CD4-positive, alpha-beta T cell treated with Interleukin-17A for 1 hour (primary cell): ENCODE results near the gene RND2.

ENCODE experiments used
- DNase-seq: peaks from one replicate; pipeline ENCODE4 v3.0.0-alpha.2; 2020

Gene RND2

GRCh38 chr17:43079641-43080302 lies 54.7 kb downstream of the RND2 start:
- no peak for DNase-seq
